ENCODE data around the gene KIAA1549. TPM values are rescaled to one million over a fixed set of nuclear protein-coding genes. Genes with fewer than 3 reads are reported as not detected.

The KIAA1549 gene
- total RNA-seq, 1 experiment from 2014 or later: 14.1 TPM

DNA sequence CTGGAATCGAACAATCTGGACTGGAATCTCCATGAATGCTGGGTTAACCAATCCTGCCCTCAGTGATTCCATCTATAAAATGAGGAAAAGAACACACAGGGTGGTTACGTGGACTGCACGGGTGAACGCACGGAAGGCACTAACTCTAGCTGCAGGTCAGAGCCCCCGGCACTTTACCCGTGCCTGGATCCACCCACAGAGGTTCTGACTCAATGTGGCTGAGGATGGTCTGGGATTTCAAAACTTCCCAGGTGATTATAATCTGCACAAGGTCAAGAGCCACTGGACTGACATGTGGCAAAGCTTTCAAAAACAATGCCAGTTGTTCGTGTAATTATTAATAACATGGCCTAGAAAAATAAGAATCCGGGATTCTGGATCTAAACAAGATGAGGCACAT, 29.2 kb downstream of the KIAA1549 start:
- Histone ChIP-seq H3K36me3 (ENCODE audit: control insufficient read depth, insufficient read depth, low read length) (no peaks in the 10 kb centered on the region), H3K27ac (ENCODE audit: low read length) (no peak overlapping the region), H3K9me3 (ENCODE audit: control insufficient read depth, insufficient read depth, low read depth, low read length) (no peaks in the 10 kb centered on the region), H3K4me1 (ENCODE audit: control insufficient read depth, insufficient read depth, low read length) (no peaks in the 10 kb centered on the region), H3K27me3 (ENCODE audit: control insufficient read depth, insufficient read depth, low read length) (no peaks in the 10 kb centered on the region), H3K4me3 (ENCODE audit: low read depth in 2 of 2, low read length in 2 of 2) (no peak overlapping the region)
- DNase-seq (ENCODE audit: low read depth, low spot score): no peak
- ATAC-seq: no peak
- intact Hi-C loops (cut with micrococcal nuclease; ENCODE audit: unreplicated experiment) (no loop called here), in situ Hi-C loops (cut with HindIII; ENCODE audit: low pct_unique_long_range_greater_than_20kb, low sequenced_read_pairs) (no loop called here)
- TF ChIP-seq, protein P1, sequence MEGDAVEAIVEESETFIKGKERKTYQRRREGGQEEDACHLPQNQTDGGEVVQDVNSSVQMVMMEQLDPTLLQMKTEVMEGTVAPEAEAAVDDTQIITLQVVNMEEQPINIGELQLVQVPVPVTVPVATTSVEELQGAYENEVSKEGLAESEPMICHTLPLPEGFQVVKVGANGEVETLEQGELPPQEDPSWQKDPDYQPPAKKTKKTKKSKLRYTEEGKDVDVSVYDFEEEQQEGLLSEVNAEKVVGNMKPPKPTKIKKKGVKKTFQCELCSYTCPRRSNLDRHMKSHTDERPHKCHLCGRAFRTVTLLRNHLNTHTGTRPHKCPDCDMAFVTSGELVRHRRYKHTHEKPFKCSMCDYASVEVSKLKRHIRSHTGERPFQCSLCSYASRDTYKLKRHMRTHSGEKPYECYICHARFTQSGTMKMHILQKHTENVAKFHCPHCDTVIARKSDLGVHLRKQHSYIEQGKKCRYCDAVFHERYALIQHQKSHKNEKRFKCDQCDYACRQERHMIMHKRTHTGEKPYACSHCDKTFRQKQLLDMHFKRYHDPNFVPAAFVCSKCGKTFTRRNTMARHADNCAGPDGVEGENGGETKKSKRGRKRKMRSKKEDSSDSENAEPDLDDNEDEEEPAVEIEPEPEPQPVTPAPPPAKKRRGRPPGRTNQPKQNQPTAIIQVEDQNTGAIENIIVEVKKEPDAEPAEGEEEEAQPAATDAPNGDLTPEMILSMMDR (IDR thresholded peaks at IDR 0.05): no peak
- TF ChIP-seq POLR2AphosphoS5 (IDR thresholded peaks at IDR 0.05; ENCODE audit: low read depth, low read length) (no peak), TCF7L2 (IDR thresholded peaks at IDR 0.05; ENCODE audit: low read depth, low read length) (no peak), SIN3A (IDR thresholded peaks at IDR 0.05; ENCODE audit: borderline replicate concordance, insufficient read depth, low read depth, low read length) (no peak)
- TF ChIP-seq, protein P2, sequence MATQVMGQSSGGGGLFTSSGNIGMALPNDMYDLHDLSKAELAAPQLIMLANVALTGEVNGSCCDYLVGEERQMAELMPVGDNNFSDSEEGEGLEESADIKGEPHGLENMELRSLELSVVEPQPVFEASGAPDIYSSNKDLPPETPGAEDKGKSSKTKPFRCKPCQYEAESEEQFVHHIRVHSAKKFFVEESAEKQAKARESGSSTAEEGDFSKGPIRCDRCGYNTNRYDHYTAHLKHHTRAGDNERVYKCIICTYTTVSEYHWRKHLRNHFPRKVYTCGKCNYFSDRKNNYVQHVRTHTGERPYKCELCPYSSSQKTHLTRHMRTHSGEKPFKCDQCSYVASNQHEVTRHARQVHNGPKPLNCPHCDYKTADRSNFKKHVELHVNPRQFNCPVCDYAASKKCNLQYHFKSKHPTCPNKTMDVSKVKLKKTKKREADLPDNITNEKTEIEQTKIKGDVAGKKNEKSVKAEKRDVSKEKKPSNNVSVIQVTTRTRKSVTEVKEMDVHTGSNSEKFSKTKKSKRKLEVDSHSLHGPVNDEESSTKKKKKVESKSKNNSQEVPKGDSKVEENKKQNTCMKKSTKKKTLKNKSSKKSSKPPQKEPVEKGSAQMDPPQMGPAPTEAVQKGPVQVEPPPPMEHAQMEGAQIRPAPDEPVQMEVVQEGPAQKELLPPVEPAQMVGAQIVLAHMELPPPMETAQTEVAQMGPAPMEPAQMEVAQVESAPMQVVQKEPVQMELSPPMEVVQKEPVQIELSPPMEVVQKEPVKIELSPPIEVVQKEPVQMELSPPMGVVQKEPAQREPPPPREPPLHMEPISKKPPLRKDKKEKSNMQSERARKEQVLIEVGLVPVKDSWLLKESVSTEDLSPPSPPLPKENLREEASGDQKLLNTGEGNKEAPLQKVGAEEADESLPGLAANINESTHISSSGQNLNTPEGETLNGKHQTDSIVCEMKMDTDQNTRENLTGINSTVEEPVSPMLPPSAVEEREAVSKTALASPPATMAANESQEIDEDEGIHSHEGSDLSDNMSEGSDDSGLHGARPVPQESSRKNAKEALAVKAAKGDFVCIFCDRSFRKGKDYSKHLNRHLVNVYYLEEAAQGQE (IDR thresholded peaks at IDR 0.05; ENCODE audit: insufficient read depth in 1 of 2, low read depth in 2 of 2, low read length in 1 of 2): no peak
- no TSS peak for BruUV-seq (replicated peaks)
- CTCF ChIA-PET: no interaction called here
- POLR2A ChIA-PET: no interaction called here

DNA sequence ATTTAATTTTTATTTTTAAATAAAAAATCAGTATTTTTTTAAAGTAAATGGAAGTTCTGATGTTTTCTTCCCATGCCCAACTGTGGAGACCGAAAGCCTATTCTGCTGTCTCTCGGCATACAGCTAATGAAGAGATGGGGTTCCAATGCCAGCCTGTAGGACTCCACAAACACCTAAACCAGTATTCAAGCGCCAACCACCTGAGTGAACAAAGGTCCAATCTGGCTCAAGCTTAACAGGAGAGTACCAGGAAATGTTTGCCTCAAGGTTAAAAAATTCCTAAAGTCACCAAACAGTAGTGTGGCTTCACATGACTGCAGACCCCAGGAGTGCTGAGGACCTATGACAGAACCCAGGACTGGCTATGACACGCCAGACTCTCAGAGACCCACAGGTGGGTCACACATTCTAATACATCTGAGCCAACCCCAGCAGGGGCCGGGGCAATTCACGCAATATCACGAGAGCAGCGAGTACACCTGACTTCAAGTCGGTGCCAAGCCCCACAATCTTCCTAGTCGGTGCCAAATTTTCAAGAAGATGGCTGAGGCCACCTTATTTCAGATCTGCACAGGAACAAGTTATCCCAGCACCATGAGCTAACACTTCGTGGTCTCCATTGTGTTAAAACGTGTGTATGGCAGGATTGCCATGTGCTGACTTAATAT, 31.6 kb downstream of the KIAA1549 start:
- ChIA-PET CTCF (no interaction called here), POLR2A (no interaction called here)
- in situ Hi-C loops (cut with HindIII; ENCODE audit: low pct_unique_long_range_greater_than_20kb, low sequenced_read_pairs): no loop called here
- BruUV-seq (replicated peaks): no TSS peak
- TF ChIP-seq, protein P1 (IDR thresholded peaks at IDR 0.05): no peak
- no peak for TF ChIP-seq TCF7L2 (IDR thresholded peaks at IDR 0.05; ENCODE audit: low read depth, low read length)
- no peak for TF ChIP-seq POLR2AphosphoS5 (IDR thresholded peaks at IDR 0.05; ENCODE audit: low read depth, low read length)
- TF ChIP-seq SIN3A (IDR thresholded peaks at IDR 0.05; ENCODE audit: borderline replicate concordance, insufficient read depth, low read depth, low read length): no peak
- TF ChIP-seq, protein P2 (IDR thresholded peaks at IDR 0.05; ENCODE audit: insufficient read depth in 1 of 2, low read depth in 2 of 2, low read length in 1 of 2): no peak
- intact Hi-C loops (cut with micrococcal nuclease; ENCODE audit: unreplicated experiment): no loop called here
- Histone ChIP-seq H3K4me3 (ENCODE audit: low read depth in 2 of 2, low read length in 2 of 2) (no peak overlapping the region), H3K4me1 (ENCODE audit: control insufficient read depth, insufficient read depth, low read length) (no peaks in the 10 kb centered on the region), H3K36me3 (ENCODE audit: control insufficient read depth, insufficient read depth, low read length) (no peaks in the 10 kb centered on the region), H3K27me3 (ENCODE audit: control insufficient read depth, insufficient read depth, low read length) (no peaks in the 10 kb centered on the region), H3K27ac (ENCODE audit: low read length) (no peak overlapping the region), H3K9me3 (ENCODE audit: control insufficient read depth, insufficient read depth, low read depth, low read length) (no peaks in the 10 kb centered on the region)
- ATAC-seq (no peak), DNase-seq (ENCODE audit: low read depth, low spot score) (no peak)
